Neural progenitor cell (in vitro differentiated cells): ENCODE results near the gene ARL9. TPM values are rescaled to one million over a fixed set of nuclear protein-coding genes. Genes with fewer than 3 reads are reported as not detected.

Experiments used
- DNase-seq: peaks from one replicate; pipeline ENCODE4 v3.0.0-alpha.2; 2016; ENCODE audit warnings: low spot score
- H2AFZ ChIP-seq: fragments of 200-600 bp; sonication (generic); replicated peaks from 2 replicates; pipeline ENCODE4 v1.6.1; 2016; ENCODE audit warnings: antibody characterized with exemption
- H3F3A ChIP-seq: fragments of 200-600 bp; sonication (generic); 2 replicates; pipeline ENCODE4 v1.6.1; 2016; ENCODE audit warnings: antibody characterized with exemption, low read depth
- H3K27ac ChIP-seq: fragments of 200-600 bp; sonication (generic); 2 replicates; pipeline ENCODE4 v1.5.1; 2016; ENCODE audit warnings: mild to moderate bottlenecking
- H3K27me3 ChIP-seq: fragments of 200-600 bp; sonication (generic); 2 replicates; pipeline ENCODE4 v1.6.1; 2016; ENCODE audit warnings: mild to moderate bottlenecking, moderate library complexity
- H3K36me3 ChIP-seq: fragments of 200-600 bp; sonication (generic); 2 replicates; pipeline ENCODE4 v1.5.1; 2016
- H3K4me1 ChIP-seq: fragments of 200-600 bp; sonication (generic); 2 replicates; pipeline ENCODE4 v1.6.1; 2016; ENCODE audit warnings: mixed run types
- H3K4me2 ChIP-seq: fragments of 200-600 bp; sonication (generic); 2 replicates; pipeline ENCODE4 v1.6.1; 2016
- H3K4me3 ChIP-seq: fragments of 200-600 bp; sonication (generic); 2 replicates; pipeline ENCODE4 v1.5.1; 2016
- H3K79me2 ChIP-seq: fragments of 200-600 bp; sonication (generic); 2 replicates; pipeline ENCODE4 v1.6.1; 2016; ENCODE audit warnings: low read depth
- H3K9ac ChIP-seq: fragments of 200-600 bp; sonication (generic); 2 replicates; pipeline ENCODE4 v1.6.1; 2016
- H3K9me3 ChIP-seq: fragments of 200-600 bp; sonication (generic); 2 replicates; pipeline ENCODE4 v1.5.1; 2016; ENCODE audit warnings: low read depth
- H4K20me1 ChIP-seq: fragments of 200-600 bp; sonication (generic); 2 replicates; pipeline ENCODE4 v1.6.1; 2016; ENCODE audit warnings: low read depth
- H3K27ac Mint-ChIP-seq: 3 replicates; pipeline ENCODE4 v1.8.0; 2021; ENCODE audit warnings: mixed read lengths
- H3K27me3 Mint-ChIP-seq: 2 replicates; pipeline ENCODE4 v1.8.0; 2022; ENCODE audit warnings: low read depth, mild to moderate bottlenecking, inconsistent platforms, moderate library complexity, mixed read lengths; ENCODE audit not compliant: insufficient read depth
- H3K36me3 Mint-ChIP-seq: 3 replicates; pipeline ENCODE4 v1.8.0; 2021; ENCODE audit warnings: mixed read lengths
- H3K4me1 Mint-ChIP-seq: 3 replicates; pipeline ENCODE4 v1.8.0; 2021; ENCODE audit warnings: mixed read lengths
- H3K4me3 Mint-ChIP-seq: 3 replicates; pipeline ENCODE4 v1.8.0; 2021; ENCODE audit warnings: mild to moderate bottlenecking, moderate library complexity, mixed read lengths
- H3K9me3 Mint-ChIP-seq: 3 replicates; pipeline ENCODE4 v1.8.0; 2020; ENCODE audit warnings: mixed read lengths
- CTCF ChIP-seq: fragments of 200-600 bp; sonication (generic); IDR thresholded peaks from 2 replicates; pipeline ENCODE4 v1.5.1; 2017; ENCODE audit warnings: antibody characterized with exemption, mild to moderate bottlenecking
- EZH2 ChIP-seq: fragments of 200-600 bp; sonication (generic); IDR thresholded peaks from 2 replicates; pipeline ENCODE4 v1.6.1; 2017; ENCODE audit warnings: antibody characterized with exemption, mild to moderate bottlenecking, moderate library complexity
- EZH2phosphoT487 ChIP-seq: fragments of 200-600 bp; sonication (generic); IDR thresholded peaks from 2 replicates; pipeline ENCODE4 v1.6.1; 2017; ENCODE audit warnings: antibody characterized with exemption
- total RNA-seq: library from RNA; depleted of rRNA; stranded (reverse); fragments of >200 nt; gene quantifications from 2 replicates; pipeline ENCODE4 v1.2.3, GENCODE V29; 2015; ENCODE audit warnings: low replicate concordance

ARL9 gene
- total RNA-seq, 1 donor from 2014 or later = 0.45 TPM

DNA sequence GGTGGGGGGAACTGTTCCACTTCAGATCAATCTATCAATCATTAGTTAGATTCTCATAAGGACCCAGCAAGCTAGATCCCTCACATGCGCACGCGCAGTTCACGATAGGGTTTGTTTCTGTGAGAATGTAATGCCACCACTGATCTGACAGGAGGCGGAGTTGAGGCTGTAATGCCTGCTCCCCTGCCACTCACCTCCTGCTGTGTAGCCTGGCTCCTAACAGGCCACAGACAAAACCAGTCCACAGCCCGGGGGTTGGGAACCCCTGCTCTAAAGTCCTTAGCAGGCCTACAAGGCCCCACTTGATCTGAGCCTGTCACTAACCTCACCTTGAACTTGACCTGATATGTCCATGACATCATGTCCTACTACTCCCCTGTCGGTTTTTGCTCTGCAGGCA, 30.3 kb downstream of the ARL9 start:
- Histone ChIP-seq H3K9ac (no peak overlapping the region), H3F3A (no peaks in the 10 kb centered on the region), H3K9me3 (no peaks in the 10 kb centered on the region), H3K36me3 (no peaks in the 10 kb centered on the region), H3K79me2 (no peaks in the 10 kb centered on the region), H3K4me2 (no peak overlapping the region), H2AFZ (no peak overlapping the region), H3K27me3 (peaks cover 37% of the 10 kb centered on the region), H3K4me1 (no peaks in the 10 kb centered on the region), H4K20me1 (no peaks in the 10 kb centered on the region), H3K4me3 (no peak overlapping the region), H3K27ac (no peak overlapping the region)
- no peaks in the 10 kb centered on the region for H3K36me3 Mint-ChIP-seq
- H3K27ac Mint-ChIP-seq = no peak overlapping the region
- no peaks in the 10 kb centered on the region for H3K27me3 Mint-ChIP-seq
- TF ChIP-seq EZH2 = no peak
- TF ChIP-seq EZH2phosphoT487 = no peak
- TF ChIP-seq CTCF = no peak
- H3K9me3 Mint-ChIP-seq = no peaks in the 10 kb centered on the region
- no peaks in the 10 kb centered on the region for H3K4me1 Mint-ChIP-seq
- no peak overlapping the region for H3K4me3 Mint-ChIP-seq
- peak; percentile 6 for DNase-seq

- H3K4me3 ChIP-seq = no peak overlapping the region
- no peaks in the 10 kb centered on the region for H3K36me3 ChIP-seq
- H4K20me1 ChIP-seq = no peaks in the 10 kb centered on the region
- Mint-ChIP-seq H3K27ac (no peak overlapping the region), H3K27me3 (no peaks in the 10 kb centered on the region), H3K4me1 (no peaks in the 10 kb centered on the region), H3K9me3 (no peaks in the 10 kb centered on the region), H3K4me3 (no peak overlapping the region), H3K36me3 (no peaks in the 10 kb centered on the region)
- H3K4me1 ChIP-seq = no peaks in the 10 kb centered on the region
- no peak overlapping the region for H3K9ac ChIP-seq
- H3K4me2 ChIP-seq = no peak overlapping the region
- H3F3A ChIP-seq = no peaks in the 10 kb centered on the region
- DNase-seq = no peak
- H3K79me2 ChIP-seq = no peaks in the 10 kb centered on the region
- H3K27me3 ChIP-seq = peaks cover 25% of the 10 kb centered on the region
- TF ChIP-seq CTCF (no peak), EZH2 (no peak), EZH2phosphoT487 (no peak)
- no peak overlapping the region for H3K27ac ChIP-seq
- no peaks in the 10 kb centered on the region for H3K9me3 ChIP-seq
- no peak overlapping the region for H2AFZ ChIP-seq
Measured at GRCh38 chr4:56537147-56537546, 31.6 kb downstream of the ARL9 start.

DNA sequence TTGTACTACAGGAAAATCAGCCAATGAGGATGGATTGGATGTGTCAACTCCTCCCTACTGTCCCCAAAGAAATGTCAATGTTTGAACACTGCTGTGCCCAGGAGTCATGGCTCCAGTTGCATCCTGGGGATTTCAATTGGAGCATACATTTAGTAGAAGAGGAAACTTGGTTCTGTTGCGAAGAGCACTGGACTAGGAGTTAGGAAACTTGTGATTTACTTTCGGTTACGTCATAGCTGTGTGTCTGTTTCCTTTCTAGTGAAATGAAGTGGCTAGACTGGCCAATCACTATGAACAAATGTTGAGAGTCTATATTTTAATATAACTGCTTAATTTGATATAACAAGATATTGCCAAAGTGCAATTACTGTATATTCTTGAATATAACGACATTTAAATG, 35.2 kb downstream of the ARL9 start:
- H3K36me3 Mint-ChIP-seq = no peaks in the 10 kb centered on the region
- H3K27me3 Mint-ChIP-seq = no peaks in the 10 kb centered on the region
- H3K4me1 Mint-ChIP-seq = peaks cover 2% of the 10 kb centered on the region

More for the DNA sequence above, 35.2 kb downstream of the ARL9 start:
- Histone ChIP-seq H2AFZ (peak overlapping the region; percentile 24), H3K79me2 (no peaks in the 10 kb centered on the region), H3K9ac (no peak overlapping the region), H3K4me1 (no peaks in the 10 kb centered on the region), H3K27ac (no peak overlapping the region), H3F3A (no peaks in the 10 kb centered on the region), H3K4me3 (no peak overlapping the region), H3K27me3 (peaks cover 15% of the 10 kb centered on the region), H3K4me2 (no peak overlapping the region), H3K9me3 (no peaks in the 10 kb centered on the region), H4K20me1 (no peaks in the 10 kb centered on the region), H3K36me3 (no peaks in the 10 kb centered on the region)
- DNase-seq = no peak
- no peak overlapping the region for H3K27ac Mint-ChIP-seq
- H3K9me3 Mint-ChIP-seq = no peaks in the 10 kb centered on the region
- TF ChIP-seq EZH2phosphoT487 = no peak
- no peak for TF ChIP-seq CTCF
- TF ChIP-seq EZH2 = no peak
- no peak overlapping the region for H3K4me3 Mint-ChIP-seq
